GM23338 (cell line): ENCODE measurements around the gene JARID2. TPM values are rescaled to one million over a fixed set of nuclear protein-coding genes. Genes with fewer than 3 reads are reported as not detected.

Experiments used
- ATAC-seq: fragments of 200-7000 bp; cut with Tn5 transposase; 3 replicates; pipeline ENCODE4 v1.9.1; 2020
- DNase-seq: peaks from one replicate; pipeline ENCODE4 v3.0.0-alpha.2; 2015; ENCODE audit warnings: low spot score
- H2AFZ ChIP-seq: fragments of 200-600 bp; sonication (generic); 2 replicates; pipeline ENCODE4 v1.8.0; 2016; ENCODE audit warnings: antibody characterized with exemption, mild to moderate bottlenecking, moderate library complexity
- H3F3A ChIP-seq: fragments of 200-600 bp; sonication (generic); replicated peaks from 2 replicates; pipeline ENCODE4 v1.8.0; 2017; ENCODE audit warnings: antibody characterized with exemption, mixed run types, low read depth
- H3K27ac ChIP-seq: fragments of 200-600 bp; sonication (generic); 2 replicates; pipeline ENCODE4 v1.6.1; 2016; ENCODE audit warnings: low read depth
- H3K27me3 ChIP-seq: fragments of 200-600 bp; sonication (generic); 2 replicates; pipeline ENCODE4 v1.8.0; 2016; ENCODE audit warnings: mild to moderate bottlenecking, mixed run types, moderate library complexity; ENCODE audit not compliant: insufficient read depth
- H3K36me3 ChIP-seq: fragments of 200-600 bp; sonication (generic); 2 replicates; pipeline ENCODE4 v1.8.0; 2016; ENCODE audit warnings: mild to moderate bottlenecking; ENCODE audit not compliant: insufficient read depth
- H3K4me1 ChIP-seq: fragments of 200-600 bp; sonication (generic); 2 replicates; pipeline ENCODE4 v1.8.0; 2016; ENCODE audit warnings: mild to moderate bottlenecking, moderate library complexity; ENCODE audit not compliant: insufficient read depth
- H3K4me2 ChIP-seq: fragments of 200-600 bp; sonication (generic); 2 replicates; pipeline ENCODE4 v1.7.1; 2017; ENCODE audit warnings: mixed run types
- H3K4me3 ChIP-seq: fragments of 200-600 bp; sonication (generic); 2 replicates; pipeline ENCODE4 v1.6.1; 2016; ENCODE audit warnings: mixed run types
- H3K79me2 ChIP-seq: fragments of 200-600 bp; sonication (generic); replicated peaks from 2 replicates; pipeline ENCODE4 v1.8.0; 2017; ENCODE audit warnings: mild to moderate bottlenecking; ENCODE audit not compliant: insufficient read depth
- H3K9me2 ChIP-seq: fragments of 200-600 bp; sonication (generic); 2 replicates; pipeline ENCODE4 v1.8.0; 2017; ENCODE audit not compliant: insufficient read depth
- H4K20me1 ChIP-seq: fragments of 200-600 bp; sonication (generic); replicated peaks from 2 replicates; pipeline ENCODE4 v1.8.0; 2017; ENCODE audit warnings: mild to moderate bottlenecking; ENCODE audit not compliant: insufficient read depth
- H3K27ac Mint-ChIP-seq: 2 replicates; pipeline ENCODE4 v1.8.0; 2020; ENCODE audit warnings: inconsistent platforms, mild to moderate bottlenecking, moderate library complexity, mixed read lengths
- H3K27me3 Mint-ChIP-seq: 3 replicates; pipeline ENCODE4 v1.8.0; 2022; ENCODE audit warnings: low read depth, mild to moderate bottlenecking, moderate library complexity, mixed read lengths, inconsistent platforms; ENCODE audit not compliant: insufficient read depth, poor library complexity
- H3K36me3 Mint-ChIP-seq: 3 replicates; pipeline ENCODE4 v1.8.0; 2021; ENCODE audit warnings: low read depth, mild to moderate bottlenecking, inconsistent platforms, moderate library complexity, mixed read lengths
- H3K4me1 Mint-ChIP-seq: 3 replicates; pipeline ENCODE4 v1.8.0; 2020; ENCODE audit warnings: mild to moderate bottlenecking, inconsistent platforms, mixed read lengths
- H3K4me3 Mint-ChIP-seq: 3 replicates; pipeline ENCODE4 v1.8.0; 2021; ENCODE audit warnings: moderate library complexity, mild to moderate bottlenecking, inconsistent platforms, mixed read lengths
- H3K9me3 Mint-ChIP-seq: 3 replicates; pipeline ENCODE4 v1.8.0; 2020; ENCODE audit warnings: moderate library complexity, mild to moderate bottlenecking, inconsistent platforms, mixed read lengths
- EZH2 ChIP-seq: fragments of 200-600 bp; sonication (generic); IDR thresholded peaks from one replicate; pipeline ENCODE4 v1.8.0; 2017; ENCODE audit warnings: antibody characterized with exemption, mild to moderate bottlenecking, low read depth; ENCODE audit not compliant: unreplicated experiment
- EZH2phosphoT487 ChIP-seq: fragments of 200-600 bp; sonication (generic); IDR thresholded peaks from one replicate; pipeline ENCODE4 v1.8.1; 2018; ENCODE audit warnings: antibody characterized with exemption; ENCODE audit not compliant: unreplicated experiment
- POLR2AphosphoS5 ChIP-seq: IDR thresholded peaks from 2 replicates; pipeline ENCODE4 v1.6.1; 2016; ENCODE audit warnings: antibody characterized with exemption, low read depth
- ZNF462 ChIP-seq: fragments of 250-450 bp; sonication (Bioruptor Pico); IDR thresholded peaks from 2 replicates; pipeline ENCODE4 v1.5.0; 2020; ENCODE audit warnings: mild to moderate bottlenecking, moderate library complexity
- polyA plus RNA-seq: library from polyadenylated mRNA; unstranded; fragments of >200 nt; fragmentation: Nextera tagmentation; extraction: Ambion mirVana; gene quantifications from 2 replicates; pipeline ENCODE4 v1.2.1, GENCODE V29; 2016
- total RNA-seq: library from RNA; depleted of rRNA; stranded (reverse); fragments of >200 nt; shearing (Covaris generic); gene quantifications from 2 replicates; pipeline ENCODE4 v1.2.3, GENCODE V29; 2014

Gene JARID2
- total and polyA plus RNA-seq, 2 experiments from 2014 or later, result 92.8 to 196 TPM

- Histone ChIP-seq H4K20me1 (peaks cover 100% of the 10 kb centered on the region), H3K27me3 (no peaks in the 10 kb centered on the region)
- ATAC-seq, result no peak
Observed at GRCh38 chr6:15375638-15376290, 129.9 kb downstream of the JARID2 start.

More at GRCh38 chr6:15375638-15376290, 129.9 kb downstream of the JARID2 start:
- Histone ChIP-seq H2AFZ (no peak overlapping the region), H3K36me3 (peaks cover 29% of the 10 kb centered on the region), H3K4me2 (0 out of 2 replicates have a peak overlapping the region, but pooled peaks have one; percentile 52), H3K27ac (peak overlapping the region; percentile 76), H3K4me3 (no peak overlapping the region), H3K4me1 (peaks cover 95% of the 10 kb centered on the region), H3F3A (peaks cover 26% of the 10 kb centered on the region), H3K79me2 (peaks cover 100% of the 10 kb centered on the region), H3K9me2 (no peaks in the 10 kb centered on the region)
- no peak for TF ChIP-seq EZH2phosphoT487
- TF ChIP-seq POLR2AphosphoS5, result 0 out of 2 replicates have a peak, but pooled peaks have one; percentile 14
- TF ChIP-seq EZH2, result no peak
- no peak for TF ChIP-seq ZNF462 (CRISPR knock-in tag)
- Mint-ChIP-seq H3K9me3 (no peaks in the 10 kb centered on the region), H3K27me3 (peaks cover 26% of the 10 kb centered on the region), H3K27ac (no peak overlapping the region), H3K4me1 (peaks cover 49% of the 10 kb centered on the region), H3K36me3 (peaks cover 23% of the 10 kb centered on the region), H3K4me3 (no peak overlapping the region)
- DNase-seq, result no peak
